Measurements from ENCODE around the gene PSAT1.

Gene PSAT1

DNA sequence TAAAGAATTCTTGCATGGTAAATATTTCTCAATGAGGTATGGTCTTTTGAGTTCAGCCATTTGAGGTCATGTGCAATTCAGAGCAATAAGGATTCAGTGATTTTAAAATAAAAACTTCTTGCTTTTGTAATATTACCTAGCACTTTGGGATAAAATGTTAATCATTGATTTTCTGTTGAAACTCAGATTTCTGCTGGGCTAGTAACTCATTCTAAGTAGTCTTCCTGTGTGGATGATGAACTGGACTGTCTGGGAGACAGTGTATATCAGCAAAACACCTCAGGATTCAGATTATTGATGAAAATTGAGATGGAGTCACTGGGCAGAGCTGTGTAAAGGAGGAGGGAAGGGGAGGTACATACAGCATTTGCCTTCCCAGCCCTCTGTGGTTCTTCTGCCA lies 10.8 kb upstream of the PSAT1 start:
- TF ChIP-seq GATA2 (IDR thresholded peaks at IDR 0.05; ENCODE audit: low read depth, low read length) (no peak), GATA3 (IDR thresholded peaks at IDR 0.05; ENCODE audit: low read depth, low read length) (no peak)

DNA sequence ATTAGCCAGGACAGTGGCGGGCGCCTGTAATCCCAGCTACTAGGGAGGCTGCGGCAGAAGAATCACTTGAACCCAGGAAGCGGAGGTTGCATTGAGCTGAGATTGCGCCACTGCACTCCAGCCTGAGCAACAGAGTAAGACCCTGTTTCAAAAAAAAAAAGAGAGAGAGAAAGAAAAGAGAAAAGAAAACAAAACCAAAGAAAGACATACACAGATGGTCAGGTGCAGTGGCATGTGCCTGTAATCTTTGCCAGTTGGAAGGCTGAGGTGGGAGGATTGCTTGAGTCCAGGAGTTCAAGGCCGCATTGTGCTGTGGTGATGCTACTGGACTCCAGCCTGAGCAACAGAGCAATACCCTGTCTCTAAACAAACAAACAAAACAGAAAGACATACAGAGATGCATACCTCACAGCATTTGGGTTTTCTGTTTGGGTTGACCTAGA lies 10.0 kb upstream of the PSAT1 start:
- TF ChIP-seq GATA3 (IDR thresholded peaks at IDR 0.05; ENCODE audit: low read depth, low read length) = no peak
- TF ChIP-seq GATA2 (IDR thresholded peaks at IDR 0.05; ENCODE audit: low read depth, low read length) = no peak

DNA sequence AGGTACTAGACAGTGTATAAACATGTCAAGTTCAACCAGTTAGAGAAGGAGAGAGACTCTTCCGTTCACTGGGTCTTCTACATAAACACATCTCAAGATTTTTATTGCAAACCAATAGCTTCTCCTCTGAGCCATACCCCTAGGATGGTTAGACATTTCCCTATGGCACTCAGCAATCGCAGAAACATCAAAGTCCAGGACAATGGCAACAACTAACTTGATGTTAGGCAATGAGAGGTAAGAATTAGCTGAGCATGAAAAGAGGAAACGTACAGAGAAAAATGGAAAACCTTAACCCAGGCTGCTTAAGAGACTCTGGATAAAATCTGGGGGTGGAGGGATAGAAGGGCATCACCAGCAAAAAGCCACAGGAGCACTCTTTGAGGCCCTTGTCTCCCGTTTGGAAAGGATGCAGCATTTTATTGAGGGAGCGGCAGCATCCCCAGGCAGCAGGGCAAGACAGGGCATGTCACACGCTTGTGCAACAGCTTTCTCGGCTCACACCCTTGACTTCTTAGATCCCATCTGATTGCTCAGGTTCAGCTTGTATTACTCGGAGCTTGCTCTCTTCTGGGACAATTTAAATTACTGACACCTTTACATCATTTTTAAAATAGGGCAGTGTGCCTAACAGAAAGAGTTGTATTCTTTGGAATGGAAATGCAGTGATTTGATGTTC lies 8.6 kb upstream of the PSAT1 start:
- no peak for TF ChIP-seq GATA2 (IDR thresholded peaks at IDR 0.05; ENCODE audit: low read depth, low read length)
- no peak for TF ChIP-seq GATA3 (IDR thresholded peaks at IDR 0.05; ENCODE audit: low read depth, low read length)

DNA sequence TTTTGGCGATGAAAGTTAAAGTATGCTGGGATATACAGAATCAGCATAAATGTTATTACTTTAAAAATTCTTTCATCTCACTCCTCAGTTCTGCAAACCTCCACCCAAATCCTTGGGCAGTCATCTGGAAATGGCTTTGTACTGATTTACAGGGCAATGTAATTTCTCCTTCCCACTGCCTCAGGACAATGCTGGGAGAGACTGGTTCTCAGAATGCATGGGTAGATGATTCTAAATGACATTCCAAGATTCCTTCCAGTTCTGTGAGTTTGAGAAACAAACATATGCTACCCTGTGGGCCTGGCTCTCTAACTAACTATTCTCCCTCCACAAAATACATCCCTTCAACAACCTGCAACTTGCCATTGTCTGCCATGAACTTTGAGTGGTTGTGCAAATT lies 7.5 kb upstream of the PSAT1 start:
- TF ChIP-seq GATA3 (IDR thresholded peaks at IDR 0.05; ENCODE audit: low read depth, low read length) = no peak
- no peak for TF ChIP-seq GATA2 (IDR thresholded peaks at IDR 0.05; ENCODE audit: low read depth, low read length)

DNA sequence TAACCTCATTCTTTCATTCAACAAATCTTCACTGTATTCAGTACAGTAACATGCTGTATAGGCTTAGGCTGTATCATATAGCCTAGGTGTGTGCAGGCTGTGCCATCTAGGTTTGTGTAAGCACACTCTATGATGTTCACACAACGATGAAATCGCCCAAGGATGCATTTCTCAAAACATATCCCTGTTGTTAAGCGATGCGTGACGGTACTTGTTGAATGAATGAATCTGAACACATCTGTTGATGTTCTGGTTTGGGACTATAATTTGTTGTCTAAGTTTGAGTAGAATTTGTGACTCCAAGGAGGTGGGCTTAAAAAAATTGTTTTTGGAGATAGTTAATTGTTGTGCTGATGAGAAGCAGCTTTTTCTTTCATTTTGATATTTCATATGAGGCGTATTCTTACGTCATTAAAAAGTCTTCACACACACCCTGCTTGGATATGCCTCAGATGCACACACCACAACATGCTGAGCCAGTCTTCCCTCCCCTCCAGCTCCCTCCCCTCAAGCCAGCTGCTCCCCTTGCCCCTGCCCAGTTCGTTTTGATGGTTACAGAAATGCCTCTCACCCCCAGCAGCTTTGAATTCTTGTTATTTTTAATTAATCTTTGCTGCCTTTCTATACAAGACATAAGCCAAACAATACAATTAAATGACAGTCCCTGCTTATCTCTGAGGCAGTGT lies 5.5 kb upstream of the PSAT1 start:
- no peak for TF ChIP-seq GATA3 (IDR thresholded peaks at IDR 0.05; ENCODE audit: low read depth, low read length)
- no peak for TF ChIP-seq GATA2 (IDR thresholded peaks at IDR 0.05; ENCODE audit: low read depth, low read length)

DNA sequence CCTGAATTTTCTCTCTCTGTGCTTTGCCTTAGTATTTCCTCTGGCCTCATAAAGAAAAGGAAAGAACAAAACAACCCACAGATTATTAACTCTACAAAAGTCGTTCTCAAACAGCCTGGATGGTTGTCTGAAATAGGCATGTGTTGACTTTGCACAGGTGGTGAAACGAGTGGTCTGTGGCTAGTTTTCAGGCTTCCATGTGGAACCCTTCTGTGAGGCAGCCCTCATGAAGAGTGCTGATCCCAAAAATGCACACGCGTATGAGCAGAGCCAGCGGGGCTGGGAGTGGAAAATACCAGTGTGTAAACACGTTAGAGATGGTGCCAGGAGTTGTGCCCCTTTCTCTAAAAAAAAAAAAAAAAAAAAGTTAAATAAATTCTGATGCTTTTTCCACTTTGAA lies 4.9 kb upstream of the PSAT1 start:
- TF ChIP-seq GATA2 (IDR thresholded peaks at IDR 0.05; ENCODE audit: low read depth, low read length) = no peak
- no peak for TF ChIP-seq GATA3 (IDR thresholded peaks at IDR 0.05; ENCODE audit: low read depth, low read length)

DNA sequence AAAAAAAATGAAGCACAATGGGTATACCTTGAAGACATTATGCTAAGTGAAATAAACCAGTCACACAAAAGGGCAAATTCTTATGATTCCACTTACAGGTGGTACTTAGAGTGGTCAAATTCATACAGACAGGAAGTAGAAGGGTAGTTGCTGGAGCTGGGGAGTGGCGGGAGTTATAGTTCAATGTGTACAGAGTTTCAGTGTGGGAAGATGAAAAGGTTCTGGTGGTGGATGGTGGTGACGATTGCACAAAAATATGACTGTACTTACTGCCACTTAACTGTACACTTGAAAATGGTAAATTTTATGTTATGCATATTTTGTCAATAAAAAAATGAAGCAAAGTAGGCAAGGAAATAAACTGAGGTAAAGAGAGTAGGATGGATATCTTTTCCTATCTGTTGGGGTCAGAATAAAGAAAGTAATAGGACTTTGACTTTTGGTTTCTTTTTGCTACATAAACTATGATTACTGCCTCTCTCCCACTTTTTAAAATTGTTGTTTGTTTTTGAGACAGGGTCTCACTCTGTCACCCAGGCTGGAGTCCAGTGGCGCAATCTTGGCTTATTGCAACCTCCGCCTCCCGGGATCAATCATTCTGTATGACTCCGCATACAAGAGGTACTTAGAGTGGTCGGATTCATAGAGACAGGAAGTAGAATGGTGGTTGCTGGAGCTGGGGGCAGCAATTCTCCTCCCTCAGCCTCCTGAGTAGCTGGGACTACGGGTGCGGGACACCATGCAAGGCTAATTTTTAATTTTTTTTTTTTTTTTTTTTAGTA lies 4.0 kb upstream of the PSAT1 start:
- TF ChIP-seq GATA3 (IDR thresholded peaks at IDR 0.05; ENCODE audit: low read depth, low read length) (no peak), GATA2 (IDR thresholded peaks at IDR 0.05; ENCODE audit: low read depth, low read length) (no peak)

DNA sequence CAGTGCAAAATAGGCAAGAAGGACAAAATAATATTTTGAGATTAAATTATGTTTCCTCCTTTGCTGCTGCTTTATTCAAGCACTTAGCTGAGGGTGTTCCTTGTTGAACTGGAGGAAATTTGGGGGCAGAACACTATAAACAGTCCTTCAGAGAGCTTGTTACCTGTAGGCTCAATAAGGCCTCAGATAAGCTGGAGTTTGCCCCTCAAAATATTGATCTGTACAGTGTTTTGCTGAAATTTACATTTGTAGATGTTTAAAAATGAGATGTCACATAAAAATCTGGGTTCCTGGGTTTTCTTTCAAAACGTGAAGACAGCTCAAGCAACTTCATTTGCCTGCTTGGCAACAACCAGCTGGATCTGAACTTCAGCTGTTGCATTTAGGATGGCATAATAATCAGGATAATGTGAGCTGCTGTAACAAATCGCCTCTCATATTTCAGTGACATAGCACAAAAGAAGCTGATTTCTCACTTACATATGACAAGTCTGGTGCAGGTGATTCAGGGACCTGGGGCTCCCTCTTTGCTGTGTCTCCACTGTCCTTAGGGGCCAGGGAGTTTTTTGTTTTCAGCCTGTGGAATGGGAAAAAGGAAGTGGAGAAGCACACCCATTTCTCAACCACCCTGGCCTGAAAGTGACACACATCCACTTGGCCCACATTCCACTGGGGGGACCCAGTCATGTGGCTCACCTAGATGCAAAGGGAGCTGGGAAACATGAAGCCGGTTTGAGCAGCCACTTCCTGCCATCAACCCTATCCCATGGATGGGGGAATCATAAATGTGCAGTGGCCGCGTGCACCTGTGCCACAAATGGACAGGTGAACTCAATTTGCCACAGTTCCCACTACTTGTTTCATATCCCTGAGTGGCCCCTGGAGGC lies 2.4 kb upstream of the PSAT1 start:
- no peak for TF ChIP-seq GATA2 (IDR thresholded peaks at IDR 0.05; ENCODE audit: low read depth, low read length)
- no peak for TF ChIP-seq GATA3 (IDR thresholded peaks at IDR 0.05; ENCODE audit: low read depth, low read length)

DNA sequence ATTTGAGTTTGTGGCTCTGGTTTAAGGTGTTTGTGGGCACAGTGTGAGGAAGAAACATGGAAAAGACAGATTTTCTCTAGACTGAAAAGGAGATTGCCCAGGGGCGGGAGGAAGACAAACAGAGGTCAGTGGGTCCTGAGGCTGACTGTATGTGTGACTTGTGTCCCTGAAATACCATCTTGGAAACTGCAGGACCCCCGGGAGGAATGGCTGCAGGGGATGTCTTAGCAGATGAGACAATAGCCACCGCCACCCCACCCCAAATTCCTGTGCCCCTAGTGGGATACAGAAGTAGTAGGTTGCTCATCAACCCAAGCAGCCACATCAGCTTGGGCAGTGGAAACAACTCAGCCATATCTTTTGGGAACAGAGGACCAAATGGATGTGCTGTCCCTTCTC lies 1.7 kb upstream of the PSAT1 start:
- TF ChIP-seq GATA2 (IDR thresholded peaks at IDR 0.05; ENCODE audit: low read depth, low read length) (no peak), GATA3 (IDR thresholded peaks at IDR 0.05; ENCODE audit: low read depth, low read length) (no peak)

DNA sequence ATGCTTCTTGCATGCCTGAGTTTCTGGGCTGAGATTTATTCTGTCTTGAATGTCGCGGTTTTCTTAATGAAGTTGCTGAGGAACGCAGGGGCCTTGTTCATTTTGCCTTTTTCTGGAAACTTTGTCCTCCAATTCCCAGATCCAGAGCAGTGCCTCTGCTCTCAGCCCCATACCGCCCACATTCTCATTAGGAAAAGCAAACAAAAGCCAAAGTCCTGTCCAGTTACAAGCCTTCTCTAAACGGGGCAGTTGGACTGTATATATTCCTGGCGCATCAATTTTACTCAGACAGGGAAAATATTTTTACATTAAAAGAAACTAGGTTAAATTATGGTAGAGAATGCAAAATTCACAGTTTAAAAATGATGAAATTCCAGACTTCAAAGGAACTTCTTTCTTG lies 1.2 kb upstream of the PSAT1 start:
- TF ChIP-seq GATA2 (IDR thresholded peaks at IDR 0.05; ENCODE audit: low read depth, low read length) (no peak), GATA3 (IDR thresholded peaks at IDR 0.05; ENCODE audit: low read depth, low read length) (no peak)

DNA sequence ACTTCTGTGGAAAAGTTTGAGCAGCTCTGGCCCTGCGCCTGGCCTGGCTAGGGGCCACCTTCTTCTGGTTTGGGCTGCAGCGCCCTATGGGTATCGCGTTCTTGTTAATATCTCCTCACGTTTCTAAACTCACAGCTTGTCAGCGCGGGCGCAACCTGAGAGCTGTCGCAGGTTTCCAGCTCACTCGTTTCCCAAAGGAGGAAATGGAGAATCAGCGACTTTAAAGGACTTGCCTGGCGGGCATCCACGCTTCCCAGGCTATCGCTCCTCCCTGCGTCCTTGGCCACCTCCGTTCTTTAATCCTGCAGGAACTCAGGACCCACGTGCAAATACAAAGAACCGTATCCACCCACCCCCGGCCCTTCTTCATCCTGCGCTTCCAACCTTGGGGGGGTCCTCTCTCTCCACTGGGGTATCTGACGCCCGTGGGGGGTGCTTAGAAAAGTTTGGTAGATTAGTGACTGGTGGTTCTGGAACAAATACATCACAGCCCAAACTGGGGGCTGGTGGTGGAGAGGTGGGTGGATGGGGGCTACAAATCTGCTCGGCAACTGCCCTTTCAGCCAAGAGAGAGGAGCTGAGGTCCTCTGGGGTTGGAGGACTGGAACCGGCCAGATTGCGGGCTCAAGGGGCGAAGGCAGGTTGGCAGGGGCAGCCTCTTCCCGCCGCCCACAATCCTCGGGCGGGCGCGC lies 578 bp upstream of the PSAT1 start:
- TF ChIP-seq GATA2 (IDR thresholded peaks at IDR 0.05; ENCODE audit: low read depth, low read length) = no peak
- TF ChIP-seq GATA3 (IDR thresholded peaks at IDR 0.05; ENCODE audit: low read depth, low read length) = no peak

DNA sequence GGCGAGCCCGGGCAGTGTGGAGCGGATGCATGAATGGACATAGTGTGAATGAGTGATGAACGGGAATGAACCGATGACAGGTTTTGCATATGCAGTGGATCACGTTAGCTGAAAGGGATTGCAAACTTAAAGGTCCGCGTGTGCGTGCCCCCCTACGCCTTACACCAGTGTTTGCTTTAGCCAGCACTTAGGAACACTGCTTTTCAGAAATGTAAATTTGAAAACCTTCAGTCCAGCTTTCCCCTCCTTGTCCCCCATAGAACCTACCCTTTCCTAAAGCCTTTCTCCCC lies 692 bp downstream of the PSAT1 start:
- TF ChIP-seq GATA3 (IDR thresholded peaks at IDR 0.05; ENCODE audit: low read depth, low read length) (no peak), GATA2 (IDR thresholded peaks at IDR 0.05; ENCODE audit: low read depth, low read length) (no peak)

DNA sequence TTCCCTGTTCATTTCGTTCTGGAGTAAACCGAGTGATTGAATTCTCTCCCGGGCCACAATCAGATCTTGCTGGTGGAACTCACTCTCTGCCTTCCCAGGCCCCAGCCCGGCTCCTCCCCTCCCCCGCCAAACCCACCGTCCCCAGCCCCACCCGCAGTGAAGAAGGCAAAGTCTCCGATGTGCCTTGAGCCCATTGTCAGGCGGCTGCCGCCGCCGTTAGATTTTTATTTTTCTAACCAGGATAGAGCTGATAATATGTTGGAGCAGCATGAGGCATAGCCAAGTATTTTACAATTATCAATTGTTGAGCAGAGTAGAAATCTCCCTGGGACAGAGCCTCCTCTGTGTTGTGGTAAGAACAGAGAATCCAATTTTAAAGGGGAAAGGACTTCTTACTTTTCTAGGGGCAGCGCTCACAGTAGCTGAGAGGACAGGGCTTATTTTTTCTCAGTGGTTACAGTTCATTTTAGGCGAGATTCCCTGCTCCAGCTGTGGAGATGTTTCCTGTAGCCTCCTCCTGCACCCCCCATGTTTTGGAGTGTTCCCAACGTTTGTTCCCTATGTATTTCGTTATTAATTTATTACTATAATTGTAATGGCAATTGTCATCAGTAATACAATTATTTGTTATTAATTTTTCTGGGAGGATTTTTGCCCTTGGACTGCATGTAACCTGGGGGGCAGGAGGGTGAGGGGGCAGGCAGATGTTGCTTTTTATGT lies 1.3 kb downstream of the PSAT1 start:
- TF ChIP-seq GATA3 (IDR thresholded peaks at IDR 0.05; ENCODE audit: low read depth, low read length) (no peak), GATA2 (IDR thresholded peaks at IDR 0.05; ENCODE audit: low read depth, low read length) (no peak)
